MCF 10A (cell line): ENCODE results near the gene IGFN1. TPM values are rescaled to one million over a fixed set of nuclear protein-coding genes. Genes with fewer than 3 reads are reported as not detected.

ENCODE experiments used
- BruUV-seq: library from RNA; stranded (reverse); fragments of 400-500 nt; replicated peaks from 2 replicates; lab custom pipeline; 2021; lab: Mats Ljungman, UMichigan
- CTCF ChIA-PET: fragments of 300-600 bp; sonication (Branson Sonifier 250); formaldehyde crosslinking; extraction: SDS; loops from one replicate; lab custom pipeline; 2021; ENCODE audit warnings: antibody characterized with exemption, inconsistent platforms; lab: Yijun Ruan, JAX
- POLR2A ChIA-PET: fragments of 300-600, 350-650 bp; sonication (Branson Sonifier 250); formaldehyde crosslinking; extraction: SDS; loops from one replicate; lab custom pipeline; 2020; ENCODE audit warnings: antibody characterized with exemption, inconsistent platforms; lab: Yijun Ruan, JAX
- DNase-seq: peaks from one replicate; pipeline ENCODE4 v3.0.0-alpha.2; 2018; ENCODE audit not compliant: unreplicated experiment
- H3K27ac Mint-ChIP-seq: one replicate; pipeline ENCODE4 v1.8.0; 2022; ENCODE audit warnings: mild to moderate bottlenecking, low read depth, mixed read lengths; ENCODE audit not compliant: unreplicated experiment
- H3K27me3 Mint-ChIP-seq: one replicate; pipeline ENCODE4 v1.8.0; 2022; ENCODE audit warnings: mixed read lengths; ENCODE audit not compliant: insufficient read depth, unreplicated experiment
- H3K36me3 Mint-ChIP-seq: one replicate; pipeline ENCODE4 v1.8.0; 2022; ENCODE audit warnings: mild to moderate bottlenecking, moderate library complexity, mixed read lengths; ENCODE audit not compliant: insufficient read depth, unreplicated experiment
- H3K4me1 Mint-ChIP-seq: one replicate; pipeline ENCODE4 v1.8.0; 2022; ENCODE audit warnings: mixed read lengths; ENCODE audit not compliant: insufficient read depth, unreplicated experiment
- H3K4me3 Mint-ChIP-seq: one replicate; pipeline ENCODE4 v1.8.0; 2022; ENCODE audit warnings: mild to moderate bottlenecking, moderate library complexity, mixed read lengths; ENCODE audit not compliant: unreplicated experiment
- H3K9me3 Mint-ChIP-seq: one replicate; pipeline ENCODE4 v1.8.0; 2022; ENCODE audit warnings: mixed read lengths; ENCODE audit not compliant: unreplicated experiment
- CTCF ChIP-seq: fragments of 200-600 bp; IDR thresholded peaks from one replicate; pipeline ENCODE4 v1.8.0; 2022; ENCODE audit warnings: antibody characterized with exemption, mild to moderate bottlenecking; ENCODE audit not compliant: unreplicated experiment
- intact Hi-C: fragments of 100-400 bp; cut with micrococcal nuclease; formaldehyde crosslinking; loops from 2 replicates; pipeline ENCODE4 v1.14.1; 2022
- total RNA-seq: library from RNA; stranded (reverse); gene quantifications from 2 replicates; pipeline ENCODE4 v1.2.3, GENCODE V29; 2022

IGFN1 gene
- total RNA-seq, 1 experiment from 2014 or later: 0.26 TPM

- Mint-ChIP-seq H3K27ac (no peak overlapping the region), H3K36me3 (no peaks in the 10 kb centered on the region), H3K4me3 (no peak overlapping the region), H3K27me3 (peaks cover 18% of the 10 kb centered on the region), H3K9me3 (no peaks in the 10 kb centered on the region), H3K4me1 (peaks cover 7% of the 10 kb centered on the region)
- DNase-seq: peak; percentile 72
- ChIA-PET CTCF (interaction anchor here (0.9 to 1.8 kb wide), 3 partner anchors 31 to 79 kb away, joined by 3 to 9 read pairs (median 3); no protein-coding TSS in a partner anchor), POLR2A (no interaction called here)
- BruUV-seq: no TSS peak
- intact Hi-C loops: no loop called here
- TF ChIP-seq CTCF: no peak
Measured at GRCh38 chr1:201191653-201192260, 1.1 kb downstream of the IGFN1 start.

GRCh38 chr1:201192261-201192788 lies 1.7 kb downstream of the IGFN1 start:
- BruUV-seq: no TSS peak
- H3K27ac Mint-ChIP-seq: no peak overlapping the region

GRCh38 chr1:201194046-201194445 lies 3.4 kb downstream of the IGFN1 start:
- intact Hi-C loops: no loop called here
- CTCF ChIA-PET: no interaction called here
- POLR2A ChIA-PET: interaction anchor here (1.0 kb wide), 1 partner anchor 29 kb away, joined by 3 read pairs; no protein-coding TSS in a partner anchor
- Mint-ChIP-seq H3K4me3 (no peak overlapping the region), H3K4me1 (peaks cover 7% of the 10 kb centered on the region), H3K36me3 (no peaks in the 10 kb centered on the region), H3K27ac (no peak overlapping the region), H3K9me3 (no peaks in the 10 kb centered on the region), H3K27me3 (peaks cover 16% of the 10 kb centered on the region)
- TF ChIP-seq CTCF: no peak
- no peak for DNase-seq
- BruUV-seq: no TSS peak

More at GRCh38 chr1:201192261-201192788, 1.7 kb downstream of the IGFN1 start:
- DNase-seq: no peak
- Mint-ChIP-seq H3K9me3 (no peaks in the 10 kb centered on the region), H3K4me1 (peaks cover 7% of the 10 kb centered on the region), H3K27me3 (peaks cover 18% of the 10 kb centered on the region), H3K4me3 (no peak overlapping the region), H3K36me3 (no peaks in the 10 kb centered on the region)
- POLR2A ChIA-PET: no interaction called here
- CTCF ChIA-PET: interaction anchor here (0.6 to 1.8 kb wide), 4 partner anchors 8 to 108 kb away, joined by 3 to 9 read pairs (median 4); no protein-coding TSS in a partner anchor
- TF ChIP-seq CTCF: no peak
- intact Hi-C loops: no loop called here

GRCh38 chr1:201198598-201198997 lies 8.0 kb downstream of the IGFN1 start:
- no peak for DNase-seq
- CTCF ChIA-PET: interaction anchor here (0.5 to 2.2 kb wide), 8 partner anchors 12 to 1119 kb away, joined by 3 to 8 read pairs (median 3); no protein-coding TSS in a partner anchor
- Mint-ChIP-seq H3K9me3 (no peaks in the 10 kb centered on the region), H3K27me3 (peaks cover 10% of the 10 kb centered on the region), H3K4me3 (no peak overlapping the region), H3K4me1 (peaks cover 7% of the 10 kb centered on the region), H3K27ac (no peak overlapping the region), H3K36me3 (no peaks in the 10 kb centered on the region)
- intact Hi-C loops: no loop called here
- POLR2A ChIA-PET: interaction anchor here (0.5 kb wide), 1 partner anchor 105 kb away, joined by 3 read pairs; no protein-coding TSS in a partner anchor
- TF ChIP-seq CTCF: no peak
- no TSS peak for BruUV-seq
